IMR-90 (cell line): ENCODE measurements around the gene BSDC1. TPM values are rescaled to one million over a fixed set of nuclear protein-coding genes. Genes with fewer than 3 reads are reported as not detected.

Experiments used
- ATAC-seq: fragments of 200-7000 bp; cut with Tn5 transposase; 2 replicates; pipeline ENCODE4 v1.9.1; 2020; ENCODE audit warnings: low read depth, mild to moderate bottlenecking, moderate library complexity
- BruUV-seq: library from RNA; stranded (reverse); fragments of 400-500 nt; replicated peaks from 2 replicates; lab custom pipeline; 2021; lab: Mats Ljungman, UMichigan
- CTCF ChIA-PET: fragments of 300-600 bp; formaldehyde crosslinking; extraction: SDS; loops from one replicate; lab custom pipeline; 2021; ENCODE audit warnings: antibody characterized with exemption; lab: Yijun Ruan, JAX
- POLR2A ChIA-PET: fragments of 300-600 bp; sonication (Branson Sonifier 250); formaldehyde crosslinking; loops from one replicate; lab custom pipeline; 2022; ENCODE audit warnings: antibody characterized with exemption; ENCODE audit not compliant: unreplicated experiment; lab: Charles Lee
- DNase-seq: peaks from one replicate; pipeline ENCODE4 v3.0.0; 2013
- H2AFZ ChIP-seq: replicated peaks from 2 replicates; pipeline ENCODE3; 2013; ENCODE audit warnings: low read length, mild to moderate bottlenecking; ENCODE audit not compliant: poor library complexity
- H2AK5ac ChIP-seq: 2 replicates; pipeline ENCODE4 v1.6.1; 2013; ENCODE audit warnings: low read depth, low read length, inconsistent platforms
- H2AK9ac ChIP-seq: replicated peaks from 2 replicates; pipeline ENCODE3; 2013; ENCODE audit warnings: mild to moderate bottlenecking, low read depth, low read length, moderate library complexity; ENCODE audit not compliant: poor library complexity
- H2BK120ac ChIP-seq: 2 replicates; pipeline ENCODE4 v1.6.1; 2013; ENCODE audit warnings: low read depth, low read length, inconsistent platforms
- H2BK15ac ChIP-seq: 3 replicates; pipeline ENCODE4 v1.6.1; 2013; ENCODE audit warnings: low read depth, low read length, inconsistent platforms
- H2BK20ac ChIP-seq: 2 replicates; pipeline ENCODE4 v1.6.1; 2013; ENCODE audit warnings: low read depth, mild to moderate bottlenecking, inconsistent platforms, low read length, moderate library complexity
- H2BK5ac ChIP-seq: 2 replicates; pipeline ENCODE4 v1.6.1; 2013; ENCODE audit warnings: mild to moderate bottlenecking, low read depth, low read length, inconsistent platforms; ENCODE audit not compliant: poor library complexity, severe bottlenecking
- H3K14ac ChIP-seq: replicated peaks from 2 replicates; pipeline ENCODE4 v1.6.1; 2013; ENCODE audit warnings: low read depth, low read length, inconsistent platforms
- H3K18ac ChIP-seq: 2 replicates; pipeline ENCODE4 v1.6.1; 2013; ENCODE audit warnings: low read depth, low read length, control low read depth
- H3K23ac ChIP-seq: 2 replicates; pipeline ENCODE4 v1.6.1; 2013; ENCODE audit warnings: low read depth, low read length, inconsistent platforms
- H3K27ac ChIP-seq: 2 replicates; pipeline ENCODE4 v1.5.1; 2013; ENCODE audit warnings: mild to moderate bottlenecking, control low read depth, low read length; ENCODE audit not compliant: insufficient read depth
- H3K27me3 ChIP-seq: 2 replicates; pipeline ENCODE4 v1.6.1; 2013; ENCODE audit warnings: low read length; ENCODE audit not compliant: control insufficient read depth, insufficient read depth
- H3K36me3 ChIP-seq: 2 replicates; pipeline ENCODE4 v1.6.1; 2013; ENCODE audit warnings: low read length, mixed read lengths; ENCODE audit not compliant: control insufficient read depth, insufficient read depth
- H3K4ac ChIP-seq: 2 replicates; pipeline ENCODE4 v1.6.1; 2013; ENCODE audit warnings: low read depth, low read length, inconsistent platforms
- H3K4me1 ChIP-seq: 2 replicates; pipeline ENCODE4 v1.6.1; 2013; ENCODE audit warnings: low read length, mixed read lengths; ENCODE audit not compliant: control insufficient read depth, insufficient read depth
- H3K4me2 ChIP-seq: 2 replicates; pipeline ENCODE4 v1.6.1; 2013; ENCODE audit warnings: low read depth, mild to moderate bottlenecking, control low read depth, low read length, moderate library complexity
- H3K4me3 ChIP-seq: 2 replicates; pipeline ENCODE4 v1.5.1; 2013; ENCODE audit warnings: low read depth, mild to moderate bottlenecking, control low read depth, low read length, moderate library complexity; ENCODE audit not compliant: insufficient read depth
- H3K56ac ChIP-seq: 2 replicates; pipeline ENCODE4 v1.6.1; 2013; ENCODE audit warnings: low read length, inconsistent platforms; ENCODE audit not compliant: insufficient read depth; ENCODE audit errors: extremely low read depth
- H3K79me1 ChIP-seq, 2 experiments: 2 replicates each; pipeline ENCODE4 v1.6.1; 2013; ENCODE audit warnings: low read length in 2 of 2, inconsistent platforms in 1 of 2, low read depth in 1 of 2
- H3K9ac ChIP-seq: 2 replicates; pipeline ENCODE4 v1.6.1; 2013; ENCODE audit warnings: low read depth, low read length, control low read depth
- H3K9me1 ChIP-seq: 2 replicates; pipeline ENCODE4 v1.6.1; 2013; ENCODE audit warnings: low read length, inconsistent platforms; ENCODE audit not compliant: insufficient read depth
- H3K9me3 ChIP-seq: 2 replicates; pipeline ENCODE4 v1.6.1; 2013; ENCODE audit warnings: low read length; ENCODE audit not compliant: control insufficient read depth, insufficient read depth
- H4K20me1 ChIP-seq: 2 replicates; pipeline ENCODE4 v1.6.1; 2013; ENCODE audit warnings: low read length, inconsistent platforms; ENCODE audit not compliant: insufficient read depth
- H4K5ac ChIP-seq: 2 replicates; pipeline ENCODE4 v1.6.1; 2013; ENCODE audit warnings: mild to moderate bottlenecking, low read depth, low read length, control low read depth
- H4K8ac ChIP-seq, 2 experiments: 2 replicates each; pipeline ENCODE4 v1.6.1; 2013; ENCODE audit warnings: low read depth in 2 of 2, low read length in 2 of 2, control low read depth in 1 of 2, inconsistent platforms in 1 of 2
- H4K91ac ChIP-seq: 2 replicates; pipeline ENCODE4 v1.6.1; 2013; ENCODE audit warnings: low read depth, low read length, inconsistent platforms; ENCODE audit not compliant: insufficient read depth
- BHLHE40 ChIP-seq: fragments of 150-350 bp; IDR thresholded peaks from 2 replicates; pipeline ENCODE4 v1.6.1; 2016; ENCODE audit warnings: mild to moderate bottlenecking, low read depth, low read length
- CEBPB ChIP-seq: IDR thresholded peaks from 2 replicates; pipeline ENCODE4 v1.6.1; 2012; ENCODE audit warnings: low read depth, low read length, improper control_type of control experiment
- CHD1 ChIP-seq: IDR thresholded peaks from 2 replicates; pipeline ENCODE4 v1.6.1; 2012; ENCODE audit warnings: low read depth, low read length, improper control_type of control experiment
- MAFK ChIP-seq: IDR thresholded peaks from 2 replicates; pipeline ENCODE4 v1.6.1; 2012; ENCODE audit warnings: low read depth, low read length, improper control_type of control experiment
- MAZ ChIP-seq: IDR thresholded peaks from 2 replicates; pipeline ENCODE4 v1.6.1; 2012; ENCODE audit warnings: low read depth, mild to moderate bottlenecking, low read length, improper control_type of control experiment, moderate library complexity, borderline replicate concordance
- MXI1 ChIP-seq: IDR thresholded peaks from 2 replicates; pipeline ENCODE4 v1.6.1; 2012; ENCODE audit warnings: low read depth, mild to moderate bottlenecking, low read length, moderate library complexity, borderline replicate concordance
- NFE2L2 ChIP-seq: fragments of 150-350 bp; IDR thresholded peaks from 2 replicates; pipeline ENCODE4 v1.6.1; 2016; ENCODE audit warnings: low read depth, mild to moderate bottlenecking, low read length
- POLR2A ChIP-seq: IDR thresholded peaks from 2 replicates; pipeline ENCODE4 v1.6.1; 2012; ENCODE audit warnings: mild to moderate bottlenecking, low read depth, low read length
- RAD21 ChIP-seq: IDR thresholded peaks from 2 replicates; pipeline ENCODE4 v1.6.1; 2012; ENCODE audit warnings: low read length, improper control_type of control experiment
- RFX5 ChIP-seq: IDR thresholded peaks from 2 replicates; pipeline ENCODE4 v1.8.0; 2012; ENCODE audit warnings: low read depth, mild to moderate bottlenecking, low read length, moderate library complexity
- SMC3 ChIP-seq: fragments of 150-350 bp; IDR thresholded peaks from 2 replicates; pipeline ENCODE4 v1.6.1; 2016; ENCODE audit warnings: low read depth, mild to moderate bottlenecking, antibody characterized with exemption, low read length, moderate library complexity
- WGBS, 2 experiments: methylation state at CpG; one replicate each; pipeline versions ENCODE4 v1.1.5 to v1.1.7; 2013; ENCODE audit warnings: missing lambda C conversion rate in 2 of 2; ENCODE audit not compliant: insufficient read length in 1 of 2; ENCODE audit errors: extremely low coverage in 2 of 2; 5-methylcytosine and 5-hydroxymethylcytosine counted together
- dilution Hi-C: fragments of 300-500 bp; cut with HindIII; formaldehyde crosslinking; loops from one replicate; pipeline ENCODE4 v1.14.3; 2018; ENCODE audit warnings: low sequenced_read_pairs; ENCODE audit not compliant: unreplicated experiment
- in situ Hi-C: fragments of 300-500 bp; cut with MboI; formaldehyde crosslinking; loops from 3 replicates; pipeline ENCODE4 v1.14.3; 2019; ENCODE audit warnings: low sequenced_read_pairs, inconsistent platforms, mixed read lengths
- intact Hi-C: fragments of 100-400 bp; cut with micrococcal nuclease; formaldehyde crosslinking; loops from 2 replicates; pipeline ENCODE4 v1.10.0; 2022
- polyA plus RNA-seq, 3 experiments: library from polyadenylated mRNA; depleted of rRNA; stranded (reverse); fragments of >200 nt; gene quantifications; 2 replicates each; pipeline ENCODE4 v1.2.3, GENCODE V29; 2012; ENCODE audit warnings: low replicate concordance in 1 of 3
- total RNA-seq: library from RNA; depleted of rRNA; stranded (reverse); fragments of >200 nt; gene quantifications from 2 replicates; pipeline ENCODE4 v1.2.3, GENCODE V29; 2012
- TF ChIP-seq, protein P1 (sequence below): fragments of 150-350 bp; IDR thresholded peaks from 2 replicates; pipeline ENCODE4 v1.6.1; 2016; ENCODE audit warnings: low read depth, mild to moderate bottlenecking, low read length, moderate library complexity, borderline replicate concordance
- TF ChIP-seq, protein P2 (sequence below): conservative IDR thresholded peaks from 2 replicates; pipeline ENCODE4 v1.5.1; 2012; ENCODE audit warnings: mild to moderate bottlenecking, low read depth, low read length, improper control_type of control experiment

Gene BSDC1
- total and polyA plus RNA-seq, 2 of the 4 experiments (the other 2 are of a cell fraction), result 56.8 to 60.4 TPM

DNA sequence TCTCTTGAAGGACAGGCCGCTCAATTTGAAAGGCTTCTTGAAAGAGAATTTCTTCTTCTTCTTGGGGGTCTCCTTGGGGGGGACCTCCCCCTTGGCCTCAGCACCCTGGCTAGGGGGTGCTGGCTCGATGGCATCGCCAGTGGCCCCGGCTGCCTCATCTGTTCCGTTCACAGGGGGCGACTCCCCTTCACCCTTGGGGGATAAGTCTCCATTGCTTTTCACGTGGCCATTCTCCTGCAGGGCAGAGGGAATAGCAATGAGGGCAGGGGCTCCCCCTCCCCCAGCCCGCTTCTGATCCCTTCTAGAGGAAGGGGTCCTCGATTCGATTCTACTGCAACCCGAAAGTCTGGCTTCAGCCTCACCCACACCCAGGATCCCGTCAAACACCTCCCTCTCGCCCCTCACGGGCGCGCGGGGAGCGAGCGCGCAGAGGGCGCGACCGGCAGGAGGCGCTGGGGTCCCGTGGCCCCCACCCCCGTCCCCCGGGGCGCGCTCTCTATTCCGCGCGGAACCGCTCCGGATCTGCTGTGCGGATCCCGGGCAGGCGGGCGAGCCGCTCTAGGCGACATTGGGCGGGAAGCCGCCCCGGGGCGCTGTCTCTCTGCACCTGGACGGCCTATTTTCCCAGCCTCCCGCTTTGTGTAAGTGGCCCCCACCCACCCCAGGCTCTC lies 59.2 kb downstream of the BSDC1 start:
- no peak overlapping the region for H4K8ac ChIP-seq
- no TSS peak for BruUV-seq
- in situ Hi-C loops, result no loop called here
- ChIA-PET POLR2A (no interaction called here), CTCF (no interaction called here)
- H3K9me3 ChIP-seq, result no peaks in the 10 kb centered on the region
- peak overlapping the region; percentile 97 for H2AK9ac ChIP-seq
- peak overlapping the region; percentile 44 for H3K27ac ChIP-seq
- no peak overlapping the region for H2BK20ac ChIP-seq
- H4K20me1 ChIP-seq, result peaks cover 34% of the 10 kb centered on the region
- H3K56ac ChIP-seq, result no peak overlapping the region
- ATAC-seq, result peak; percentile 47
- H3K79me1 ChIP-seq, result peaks cover 19 to 49% of the 10 kb centered on the region in 2 experiments; a peak in 3 of 4 replicates
- H4K5ac ChIP-seq, result no peak overlapping the region
- dilution Hi-C loops, result no loop called here
- peak overlapping the region; percentile 95 for H3K4me2 ChIP-seq
- H3K4me3 ChIP-seq, result peak overlapping the region; percentile 85
- H3K18ac ChIP-seq, result no peak overlapping the region
- H3K4me1 ChIP-seq, result peaks cover 6% of the 10 kb centered on the region
- H3K9me1 ChIP-seq, result peaks cover 7% of the 10 kb centered on the region; the same call in 1 of the 2 replicates
- peak overlapping the region; percentile 77 for H3K4ac ChIP-seq
- peak; percentile 21 for DNase-seq
- peak overlapping the region; percentile 16 for H2BK5ac ChIP-seq
- peaks cover 43% of the 10 kb centered on the region for H3K36me3 ChIP-seq
- H3K27me3 ChIP-seq, result no peaks in the 10 kb centered on the region
- H2AFZ ChIP-seq, result peak overlapping the region; percentile 84
- WGBS, 2 experiments, result 1% methylated on average over 14 of the region's 46 CpGs; no CpG with 5 or more reads in 1 of the 2 experiments
- intact Hi-C loops, result loop anchor here (1.0 to 5.0 kb wide), 3 partner anchors 57 to 120 kb away; partner anchors contain the start of gene BSDC1
- no peak overlapping the region for H2BK120ac ChIP-seq
- H2AK5ac ChIP-seq, result peak overlapping the region; percentile 66
- H2BK15ac ChIP-seq, result no peak overlapping the region
- TF ChIP-seq, protein P1, sequence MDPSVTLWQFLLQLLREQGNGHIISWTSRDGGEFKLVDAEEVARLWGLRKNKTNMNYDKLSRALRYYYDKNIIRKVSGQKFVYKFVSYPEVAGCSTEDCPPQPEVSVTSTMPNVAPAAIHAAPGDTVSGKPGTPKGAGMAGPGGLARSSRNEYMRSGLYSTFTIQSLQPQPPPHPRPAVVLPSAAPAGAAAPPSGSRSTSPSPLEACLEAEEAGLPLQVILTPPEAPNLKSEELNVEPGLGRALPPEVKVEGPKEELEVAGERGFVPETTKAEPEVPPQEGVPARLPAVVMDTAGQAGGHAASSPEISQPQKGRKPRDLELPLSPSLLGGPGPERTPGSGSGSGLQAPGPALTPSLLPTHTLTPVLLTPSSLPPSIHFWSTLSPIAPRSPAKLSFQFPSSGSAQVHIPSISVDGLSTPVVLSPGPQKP, result no peak
- no peak for TF ChIP-seq MAFK
- no peak for TF ChIP-seq RFX5
- TF ChIP-seq CHD1, result no peak; the same call in 1 of the 2 replicates
- TF ChIP-seq CEBPB, result no peak
- TF ChIP-seq, protein P2, sequence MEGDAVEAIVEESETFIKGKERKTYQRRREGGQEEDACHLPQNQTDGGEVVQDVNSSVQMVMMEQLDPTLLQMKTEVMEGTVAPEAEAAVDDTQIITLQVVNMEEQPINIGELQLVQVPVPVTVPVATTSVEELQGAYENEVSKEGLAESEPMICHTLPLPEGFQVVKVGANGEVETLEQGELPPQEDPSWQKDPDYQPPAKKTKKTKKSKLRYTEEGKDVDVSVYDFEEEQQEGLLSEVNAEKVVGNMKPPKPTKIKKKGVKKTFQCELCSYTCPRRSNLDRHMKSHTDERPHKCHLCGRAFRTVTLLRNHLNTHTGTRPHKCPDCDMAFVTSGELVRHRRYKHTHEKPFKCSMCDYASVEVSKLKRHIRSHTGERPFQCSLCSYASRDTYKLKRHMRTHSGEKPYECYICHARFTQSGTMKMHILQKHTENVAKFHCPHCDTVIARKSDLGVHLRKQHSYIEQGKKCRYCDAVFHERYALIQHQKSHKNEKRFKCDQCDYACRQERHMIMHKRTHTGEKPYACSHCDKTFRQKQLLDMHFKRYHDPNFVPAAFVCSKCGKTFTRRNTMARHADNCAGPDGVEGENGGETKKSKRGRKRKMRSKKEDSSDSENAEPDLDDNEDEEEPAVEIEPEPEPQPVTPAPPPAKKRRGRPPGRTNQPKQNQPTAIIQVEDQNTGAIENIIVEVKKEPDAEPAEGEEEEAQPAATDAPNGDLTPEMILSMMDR, result peak; percentile 76
- peak; percentile 60 for TF ChIP-seq RAD21
- TF ChIP-seq MAZ, result peak; percentile 88
- no peak; the same call in 1 of the 2 replicates for TF ChIP-seq BHLHE40
- peak; percentile 61 for TF ChIP-seq SMC3
- TF ChIP-seq POLR2A, result no peak
- TF ChIP-seq NFE2L2, result no peak
- TF ChIP-seq MXI1, result peak; percentile 67; the same call in 1 of the 2 replicates
- peak overlapping the region; percentile 85 for H3K14ac ChIP-seq
- no peak overlapping the region for H4K91ac ChIP-seq
- peak overlapping the region; percentile 50 for H3K23ac ChIP-seq
- H3K9ac ChIP-seq, result peak overlapping the region; percentile 81
